NCI-H748 (cell line): Measurements from ENCODE around the gene SCGB1C1.

Source experiments
- DNase-seq: peaks from one replicate; lab custom pipeline; 2025; ENCODE audit not compliant: unreplicated experiment; lab: John Stamatoyannopoulos, UW

SCGB1C1 gene

DNA sequence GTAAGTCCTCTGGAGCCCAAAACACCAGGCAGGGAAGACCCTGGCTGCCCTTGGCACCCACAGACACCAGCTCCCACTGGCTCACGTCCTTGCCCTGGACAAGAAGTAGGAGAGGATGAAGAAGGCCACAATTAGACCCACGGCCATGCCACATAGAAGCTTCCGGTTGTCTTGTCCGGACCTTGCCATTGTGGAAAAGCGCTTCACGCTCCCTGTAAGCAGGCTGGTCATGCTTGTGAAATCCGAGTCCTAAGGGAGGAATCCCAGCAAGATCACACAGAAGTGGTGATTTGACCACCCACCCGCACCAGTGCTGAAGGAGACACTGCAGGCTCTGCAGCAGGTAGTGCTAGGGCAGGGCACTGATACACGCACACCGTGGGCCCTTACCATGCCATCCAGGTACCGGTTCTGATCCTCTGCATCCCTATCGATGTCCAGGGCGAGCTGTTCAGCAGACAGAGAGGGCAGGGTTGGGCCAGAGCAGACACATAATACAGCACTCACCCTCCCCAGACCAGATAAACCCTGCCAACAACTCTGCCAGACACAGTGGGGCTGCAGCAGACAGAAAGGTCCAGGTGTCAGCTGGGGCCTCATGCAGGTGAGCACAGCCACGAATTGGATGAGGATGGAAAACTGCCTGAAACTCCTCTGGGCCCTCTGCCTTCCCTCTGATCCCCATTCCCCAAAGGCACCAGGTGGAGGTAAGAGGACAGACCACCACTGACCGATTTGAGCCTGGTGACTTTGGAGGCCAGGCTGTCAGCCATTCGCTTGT lies 12.5 kb downstream of the SCGB1C1 start:
- DNase-seq: no peak

DNA sequence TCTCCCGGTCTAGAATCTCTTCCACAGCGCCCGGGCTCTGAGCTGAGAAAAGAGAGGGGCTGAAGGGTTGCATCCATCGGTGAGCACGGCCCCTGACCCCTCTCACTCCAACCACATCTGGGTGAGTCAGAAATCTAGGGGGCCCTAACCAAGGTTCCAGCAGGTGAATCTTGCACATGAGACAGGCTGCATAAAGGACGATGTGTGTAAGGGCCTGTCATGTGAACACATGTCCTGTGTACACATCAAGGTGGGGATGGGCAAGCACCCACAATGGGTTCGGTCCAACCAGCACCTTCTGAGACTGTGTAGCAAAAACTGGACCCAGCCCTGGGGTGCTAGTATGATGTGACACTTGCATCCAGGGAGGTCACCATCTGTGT lies 13.1 kb downstream of the SCGB1C1 start:
- no peak for DNase-seq

DNA sequence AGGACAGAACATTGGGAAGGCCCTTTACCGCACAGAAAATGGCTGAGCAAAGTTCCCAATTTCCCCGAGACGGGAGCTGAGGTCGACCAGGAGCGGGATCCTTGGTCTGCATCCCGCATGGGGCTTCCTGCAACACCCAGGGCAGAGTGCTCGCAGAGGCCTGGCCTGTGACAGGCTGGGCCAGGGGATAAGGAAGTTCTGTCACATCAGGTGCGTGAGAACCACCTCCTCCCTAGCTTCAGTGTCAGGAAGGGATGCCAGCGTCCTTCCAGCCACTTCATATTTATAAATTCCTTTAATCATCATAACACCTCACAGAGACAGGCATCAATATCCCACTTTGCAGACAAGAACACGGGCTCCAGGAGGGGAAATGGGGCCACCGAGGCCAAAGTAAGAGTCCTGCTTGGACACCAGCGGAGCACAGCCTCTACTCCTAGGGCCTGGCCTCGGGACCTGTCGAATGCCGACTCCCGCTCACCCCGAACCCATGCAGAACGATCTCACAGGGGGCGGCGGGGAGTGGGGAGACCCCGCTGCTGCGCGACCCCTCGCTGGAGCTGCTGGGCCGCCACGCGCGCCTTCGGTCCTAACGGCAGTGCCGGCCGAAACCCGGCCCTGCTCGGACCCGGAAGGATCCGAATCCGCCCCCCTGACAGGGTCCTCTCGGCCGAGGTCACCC lies 13.8 kb downstream of the SCGB1C1 start:
- no peak for DNase-seq

DNA sequence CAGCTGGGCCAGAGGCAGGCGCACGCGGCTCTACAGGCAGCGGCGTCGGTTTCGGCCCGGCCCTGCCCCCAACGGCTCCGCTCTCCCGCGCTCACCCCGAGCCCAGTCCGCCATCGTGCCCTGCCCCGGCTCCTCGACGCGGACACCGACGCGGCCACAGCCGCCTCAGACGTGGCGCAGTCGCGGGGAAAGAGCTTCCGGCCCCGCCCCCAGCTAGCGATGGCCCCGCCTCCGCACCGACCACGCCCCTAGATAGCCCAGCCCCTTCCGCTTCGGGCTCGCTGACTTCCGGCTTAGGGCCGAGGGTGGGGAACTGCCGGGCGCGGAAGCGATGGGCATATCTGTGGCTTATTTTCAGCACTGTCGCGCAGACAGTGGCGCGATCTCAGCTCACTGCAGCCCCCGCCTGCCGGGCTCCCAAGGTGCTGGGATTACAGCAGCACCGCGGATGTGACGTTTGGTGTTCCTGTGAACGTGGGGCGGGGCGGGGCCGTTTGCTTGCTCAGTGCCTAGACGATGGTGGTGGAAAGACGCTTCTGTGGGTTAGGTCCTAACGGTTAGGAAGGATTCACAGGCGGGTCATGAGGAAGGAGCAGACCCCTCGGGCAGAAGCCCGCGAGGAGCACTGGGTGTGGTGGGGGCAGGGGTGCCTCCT lies 14.5 kb downstream of the SCGB1C1 start, which contains the start of the genes BET1L and RIC8A:
Gene BET1L (minus strand): TSS at position 192 of the 655 bp plus-strand sequence. CDS start 78 bp downstream, at position 114.
Gene RIC8A (plus strand): TSS at position 501 of the 655 bp plus-strand sequence. CDS start 1,147 bp downstream, outside the sequence.
- peak; percentile 97 for DNase-seq

DNA sequence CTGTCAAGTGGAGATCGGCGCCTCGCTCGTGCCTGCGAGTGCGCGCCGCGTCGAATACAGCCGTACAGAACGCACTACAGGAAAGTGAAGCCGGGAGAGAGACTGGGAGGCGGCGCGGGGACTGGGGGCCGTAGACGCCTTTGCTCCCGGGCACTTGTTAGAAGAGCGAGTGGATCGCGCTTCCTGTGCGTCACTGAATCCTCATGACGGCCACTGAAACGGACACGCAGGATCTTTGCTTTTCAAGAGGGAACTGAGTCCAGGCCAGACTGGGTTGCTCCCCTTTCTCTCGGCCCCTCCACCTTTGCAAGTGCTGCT lies 14.9 kb downstream of the SCGB1C1 start:
- peak; percentile 74 for DNase-seq

DNA sequence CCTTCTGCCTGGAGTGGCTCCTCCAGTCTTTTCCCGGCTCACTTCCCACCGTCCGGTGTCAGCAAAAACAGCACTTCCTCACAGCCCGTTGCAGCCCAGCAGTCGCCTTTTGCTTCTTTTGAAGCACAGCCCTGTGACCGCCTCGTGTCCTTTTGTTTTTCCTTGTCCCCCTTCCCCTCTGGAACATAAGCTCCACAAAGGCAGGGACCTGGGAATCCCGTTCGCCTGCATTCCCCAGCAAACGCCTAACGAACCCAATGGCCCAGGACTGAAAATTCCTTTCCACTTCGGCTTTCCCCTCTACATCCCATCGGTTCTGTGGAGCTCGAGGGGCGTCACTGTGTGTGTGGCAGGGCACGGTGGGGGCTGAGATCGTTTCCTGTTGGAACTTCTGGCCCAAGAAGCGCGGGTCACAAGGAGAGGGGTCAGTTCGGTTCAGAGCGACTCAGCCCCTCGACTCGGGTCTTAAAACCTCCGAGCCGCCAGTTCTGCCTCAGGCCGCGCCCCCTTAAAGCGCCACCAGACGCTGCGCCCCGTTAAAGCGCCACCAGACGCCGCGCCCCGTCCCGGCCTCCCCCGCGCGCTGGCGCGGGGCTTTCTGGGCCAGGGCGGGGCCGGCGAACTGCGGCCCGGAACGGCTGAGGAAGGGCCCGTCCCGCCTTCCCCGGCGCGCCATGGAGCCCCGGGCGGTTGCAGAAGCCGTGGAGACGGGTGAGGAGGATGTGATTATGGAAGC lies 15.5 kb downstream of the SCGB1C1 start:
- peak; percentile 79 for DNase-seq

DNA sequence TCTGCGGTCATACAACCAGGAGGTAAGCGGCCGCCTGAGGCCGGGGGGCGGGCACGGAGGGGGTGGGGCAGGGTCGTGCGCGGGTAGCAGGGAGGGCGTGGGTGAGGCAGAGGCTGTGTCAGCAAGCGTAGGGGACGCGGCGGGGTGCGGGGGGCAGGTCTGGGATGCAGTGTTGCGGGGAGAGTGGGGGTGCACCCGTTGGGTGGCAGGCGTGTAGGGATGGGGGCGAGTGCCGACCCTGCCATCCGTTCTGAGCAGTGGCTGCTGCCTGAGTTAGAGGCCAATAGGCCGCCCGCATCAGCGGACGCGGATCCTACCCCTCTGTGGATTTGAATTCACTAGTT lies 16.0 kb downstream of the SCGB1C1 start:
- DNase-seq: no peak

DNA sequence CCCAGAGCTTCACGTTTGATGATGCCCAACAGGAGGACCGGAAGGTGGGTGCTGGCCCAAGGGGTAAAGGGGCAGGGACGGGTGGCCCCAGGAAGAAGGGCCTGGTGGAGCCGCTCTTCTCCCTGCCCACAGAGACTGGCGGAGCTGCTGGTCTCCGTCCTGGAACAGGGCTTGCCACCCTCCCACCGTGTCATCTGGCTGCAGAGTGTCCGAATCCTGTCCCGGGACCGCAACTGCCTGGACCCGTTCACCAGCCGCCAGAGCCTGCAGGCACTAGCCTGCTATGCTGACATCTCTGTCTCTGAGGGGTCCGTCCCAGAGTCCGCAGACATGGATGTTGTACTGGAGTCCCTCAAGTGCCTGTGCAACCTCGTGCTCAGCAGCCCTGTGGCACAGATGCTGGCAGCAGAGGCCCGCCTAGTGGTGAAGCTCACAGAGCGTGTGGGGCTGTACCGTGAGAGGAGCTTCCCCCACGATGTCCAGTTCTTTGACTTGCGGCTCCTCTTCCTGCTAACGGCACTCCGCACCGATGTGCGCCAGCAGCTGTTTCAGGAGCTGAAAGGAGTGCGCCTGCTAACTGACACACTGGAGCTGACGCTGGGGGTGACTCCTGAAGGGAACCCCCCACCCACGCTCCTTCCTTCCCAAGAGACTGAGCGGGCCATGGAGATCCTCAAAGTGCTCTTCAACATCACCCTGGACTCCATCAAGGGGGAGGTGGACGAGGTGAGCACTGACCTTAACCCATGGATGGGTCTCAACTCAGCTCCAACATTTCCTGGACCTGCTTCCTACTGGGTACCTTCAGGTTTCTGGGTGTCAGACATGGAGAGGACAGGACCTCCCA lies 16.6 kb downstream of the SCGB1C1 start:
- DNase-seq: peak; percentile 15

DNA sequence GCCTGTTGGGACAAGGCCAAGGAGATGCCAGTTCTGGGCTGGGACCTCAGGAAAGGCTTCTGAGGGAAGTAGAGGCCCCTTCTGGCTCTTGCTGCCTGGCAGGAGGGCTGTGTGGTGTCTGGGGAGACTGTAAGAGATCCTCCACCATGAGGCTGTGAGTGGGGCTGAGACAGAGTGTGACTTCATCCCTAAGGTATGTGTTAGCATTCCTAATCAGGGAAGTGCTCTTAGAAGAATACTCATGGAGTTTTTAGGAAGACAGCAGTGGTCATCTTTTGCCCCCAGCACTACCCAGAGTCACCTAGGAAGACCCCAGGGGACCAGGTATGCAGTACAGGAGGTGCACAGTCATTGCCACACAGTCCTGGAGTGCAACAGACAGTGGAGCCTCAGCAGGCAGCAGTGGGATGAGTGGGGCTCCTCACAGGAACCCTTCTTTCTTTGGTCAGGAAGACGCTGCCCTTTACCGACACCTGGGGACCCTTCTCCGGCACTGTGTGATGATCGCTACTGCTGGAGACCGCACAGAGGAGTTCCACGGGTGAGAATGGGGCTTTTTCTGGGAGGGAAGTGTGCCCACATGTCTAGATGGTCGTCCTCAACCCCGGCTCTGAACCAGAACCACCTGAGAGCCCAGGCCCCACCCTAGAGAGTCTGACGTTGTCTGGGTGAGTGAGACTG lies 17.4 kb downstream of the SCGB1C1 start:
- no peak for DNase-seq

DNA sequence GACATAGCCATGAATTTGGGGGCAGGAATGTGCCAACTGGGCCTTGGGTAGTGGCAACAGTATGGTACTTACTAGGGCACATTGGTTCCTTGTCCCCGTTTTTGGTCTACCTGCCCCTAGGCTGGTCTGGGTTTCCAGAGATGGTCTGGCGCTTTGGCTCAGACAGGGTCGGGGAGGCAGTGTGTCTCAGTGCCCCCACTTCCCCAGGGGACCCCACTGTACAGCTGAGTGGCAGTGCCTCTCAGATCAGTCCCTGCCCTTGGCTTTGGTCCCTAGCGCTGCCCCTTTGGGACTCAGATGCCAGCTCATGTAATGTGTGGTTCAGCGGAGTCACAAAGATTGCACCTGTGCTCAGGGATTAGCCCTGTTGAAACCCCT lies 17.9 kb downstream of the SCGB1C1 start:
- DNase-seq: no peak

DNA sequence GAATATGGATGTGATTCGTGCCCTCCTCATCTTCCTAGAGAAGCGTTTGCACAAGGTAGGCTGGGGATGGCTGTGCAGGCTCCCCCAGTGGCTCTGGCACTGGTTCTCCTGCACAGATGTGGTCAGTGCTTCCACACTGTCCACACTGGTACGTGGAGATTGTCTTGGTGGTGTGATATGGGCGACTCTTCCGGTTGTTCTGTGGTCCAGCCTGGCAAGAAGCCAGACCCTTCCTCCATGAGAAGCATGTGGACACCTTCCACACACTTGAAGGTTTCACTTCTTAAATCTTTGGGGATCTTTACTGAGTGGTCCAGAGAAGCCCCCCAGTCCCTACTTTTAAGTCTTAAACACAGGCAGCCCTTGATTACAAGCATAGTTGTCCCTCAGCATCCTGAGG lies 18.4 kb downstream of the SCGB1C1 start:
- DNase-seq: no peak

DNA sequence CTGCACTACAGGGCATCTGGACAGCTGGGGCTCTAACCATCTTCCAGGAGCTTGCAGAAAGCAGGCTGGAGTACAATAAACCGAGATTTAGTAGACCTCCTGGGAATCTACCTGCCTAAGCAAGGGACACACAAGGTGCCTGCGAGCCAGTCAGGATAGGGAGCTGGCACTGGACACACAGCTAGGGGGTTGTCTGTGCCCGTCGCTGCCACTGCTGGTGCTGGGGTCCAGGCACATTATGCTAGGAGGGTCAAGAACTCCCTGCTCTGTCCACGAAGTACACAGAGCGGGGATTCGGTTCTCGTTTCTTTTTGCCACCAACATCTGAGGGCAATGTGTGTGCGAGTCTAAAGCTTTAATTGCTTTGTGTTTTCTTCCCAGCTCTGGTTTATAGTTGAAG lies 18.9 kb downstream of the SCGB1C1 start:
- no peak for DNase-seq

DNA sequence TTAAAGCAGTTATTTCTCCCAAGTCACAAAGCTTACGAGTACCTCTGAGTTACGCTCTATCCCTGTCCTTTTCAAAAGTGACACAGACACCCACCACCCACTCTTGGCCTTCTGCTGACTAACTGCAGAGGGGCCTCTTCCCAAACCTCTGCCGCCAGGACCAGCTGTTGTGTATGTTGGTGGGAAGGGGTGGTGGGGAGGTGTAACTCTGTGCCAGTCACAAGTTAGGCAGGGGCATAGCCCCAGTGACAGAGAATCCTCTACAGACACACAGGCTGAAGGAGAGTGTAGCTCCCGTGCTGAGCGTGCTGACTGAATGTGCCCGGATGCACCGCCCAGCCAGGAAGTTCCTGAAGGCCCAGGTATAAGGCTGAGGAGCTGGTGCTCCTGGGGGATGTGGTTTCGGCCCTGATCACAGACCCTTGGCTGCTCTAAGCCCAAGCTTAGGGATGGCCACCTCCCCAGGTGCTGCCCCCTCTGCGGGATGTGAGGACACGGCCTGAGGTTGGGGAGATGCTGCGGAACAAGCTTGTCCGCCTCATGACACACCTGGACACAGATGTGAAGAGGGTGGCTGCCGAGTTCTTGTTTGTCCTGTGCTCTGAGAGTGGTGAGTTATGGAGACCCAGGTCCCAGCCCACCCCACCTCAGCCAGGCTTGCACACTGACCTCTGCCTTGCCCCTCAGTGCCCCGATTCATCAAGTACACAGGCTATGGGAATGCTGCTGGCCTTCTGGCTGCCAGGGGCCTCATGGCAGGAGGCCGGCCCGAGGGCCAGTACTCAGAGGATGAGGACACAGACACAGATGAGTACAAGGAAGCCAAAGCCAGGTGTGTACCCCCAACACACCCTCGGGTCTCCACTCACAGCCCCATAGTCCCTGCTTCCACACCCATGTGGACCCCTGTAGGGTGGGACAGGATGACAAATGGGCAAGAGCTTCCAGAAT lies 19.5 kb downstream of the SCGB1C1 start:
- no peak for DNase-seq

DNA sequence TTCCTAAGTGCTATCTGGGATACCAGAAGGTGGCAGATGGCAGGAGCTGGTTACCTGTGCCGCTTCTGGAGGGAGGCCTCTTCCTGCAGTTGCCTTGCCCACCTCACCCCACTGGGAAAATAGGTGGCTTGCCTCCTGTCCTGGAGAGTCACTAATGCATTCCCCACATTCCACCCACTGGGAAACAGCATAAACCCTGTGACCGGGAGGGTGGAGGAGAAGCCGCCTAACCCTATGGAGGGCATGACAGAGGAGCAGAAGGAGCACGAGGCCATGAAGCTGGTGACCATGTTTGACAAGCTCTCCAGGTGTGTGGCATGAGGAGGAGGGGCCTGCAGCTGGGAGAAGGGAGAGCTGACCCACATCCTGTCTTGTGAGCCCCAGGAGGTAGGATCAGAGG lies 20.2 kb downstream of the SCGB1C1 start:
- DNase-seq: no peak

DNA sequence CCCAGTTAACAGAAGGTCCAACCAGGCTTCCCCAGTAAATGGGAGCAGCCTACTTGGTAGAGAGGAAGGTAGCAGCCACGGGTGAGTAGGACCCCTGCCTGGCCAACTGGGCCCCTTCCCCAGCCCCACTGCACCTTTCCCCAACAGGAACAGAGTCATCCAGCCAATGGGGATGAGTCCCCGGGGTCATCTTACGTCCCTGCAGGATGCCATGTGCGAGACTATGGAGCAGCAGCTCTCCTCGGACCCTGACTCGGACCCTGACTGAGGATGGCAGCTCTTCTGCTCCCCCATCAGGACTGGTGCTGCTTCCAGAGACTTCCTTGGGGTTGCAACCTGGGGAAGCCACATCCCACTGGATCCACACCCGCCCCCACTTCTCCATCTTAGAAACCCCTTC lies 21.2 kb downstream of the SCGB1C1 start:
- no peak for DNase-seq

DNA sequence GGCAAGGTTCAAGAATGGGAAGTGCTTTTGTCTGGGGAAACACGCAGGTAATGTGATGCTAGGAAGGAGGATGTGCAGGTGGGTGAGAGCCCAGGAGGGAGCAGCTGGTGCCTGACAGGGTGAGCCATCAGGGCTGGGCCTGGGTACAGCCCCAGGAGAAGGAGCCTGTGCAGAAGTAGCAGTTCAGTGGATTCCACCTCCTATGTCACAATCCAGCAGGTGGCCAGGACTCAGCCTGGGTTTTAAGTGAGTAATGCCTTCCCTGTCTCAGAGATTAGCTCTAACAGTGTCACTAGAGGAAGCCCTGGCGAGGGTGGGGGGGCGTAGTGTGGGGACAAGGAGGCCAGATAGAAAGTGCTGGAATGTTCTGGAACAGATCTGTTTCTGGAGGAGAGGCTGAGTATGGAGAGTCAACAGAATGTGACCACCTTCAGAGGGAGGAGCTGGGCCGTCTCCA lies 22.7 kb downstream of the SCGB1C1 start:
- DNase-seq: no peak

DNA sequence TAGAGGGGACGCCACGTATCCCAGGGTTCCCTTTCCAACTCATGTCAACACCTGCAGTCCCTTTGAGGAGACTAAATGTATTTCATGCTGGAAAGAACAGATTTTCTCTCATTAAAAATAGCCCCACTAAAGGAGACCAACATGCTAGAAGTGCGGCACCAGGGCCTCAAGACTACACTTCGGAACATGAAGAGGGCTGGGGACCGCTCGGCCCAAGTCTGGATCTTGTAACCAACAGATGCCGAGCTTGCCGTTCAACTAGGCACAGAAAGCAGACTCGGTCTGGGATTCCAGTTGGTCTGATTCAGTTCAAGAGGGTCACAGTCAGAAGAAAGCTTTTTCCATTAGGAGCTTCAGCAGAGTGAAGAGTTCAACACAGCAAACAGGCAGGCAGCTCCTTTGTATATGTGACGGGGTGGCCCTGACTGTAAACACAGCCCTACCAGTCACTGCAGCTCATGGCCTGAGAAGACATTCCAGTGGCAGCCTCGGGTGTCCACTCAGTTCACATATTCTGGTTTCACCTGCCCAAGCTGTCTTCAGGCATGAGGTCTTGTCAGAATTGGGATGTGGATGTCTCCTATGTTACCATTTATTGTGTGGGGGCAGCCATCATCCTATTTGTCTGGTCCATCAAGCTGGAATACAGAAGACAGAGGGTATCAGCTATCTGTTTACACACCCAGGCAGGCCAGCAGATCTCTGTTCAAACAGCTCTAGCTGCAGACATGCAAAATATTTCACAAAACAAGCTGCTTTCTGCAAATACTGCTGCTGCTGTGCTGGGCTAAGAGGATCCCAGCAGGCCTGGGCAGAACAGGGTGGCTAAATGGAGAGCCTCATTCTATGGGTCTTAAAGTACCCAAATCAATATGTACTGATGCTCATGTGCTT lies 23.4 kb downstream of the SCGB1C1 start:
- DNase-seq: no peak

DNA sequence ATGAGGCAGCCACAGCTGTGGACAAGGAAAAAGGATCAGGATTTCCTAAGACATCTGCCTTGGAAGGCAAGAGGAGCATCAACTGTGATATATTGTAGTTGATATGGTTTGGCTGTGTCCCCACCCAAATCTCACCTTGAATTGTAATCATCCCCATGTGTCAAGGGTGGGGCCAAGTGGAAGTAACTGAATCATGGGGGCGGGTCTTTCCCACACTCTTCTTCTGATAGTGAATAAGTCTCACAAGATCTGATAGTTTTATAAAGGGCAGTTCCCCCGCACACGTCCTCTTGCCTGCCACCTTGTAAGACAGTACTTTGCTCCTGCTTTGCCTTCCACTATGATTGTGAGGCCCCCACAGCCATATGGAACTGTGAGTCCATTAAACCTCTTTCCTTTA lies 24.8 kb downstream of the SCGB1C1 start:
- DNase-seq: no peak
